CD14-positive monocyte (primary cell): ENCODE results near the gene OAS1. TPM values are rescaled to one million over a fixed set of nuclear protein-coding genes. Genes with fewer than 3 reads are reported as not detected.
A peak's percentile ranks its signal among the peaks of the same experiment; 100 is the strongest.

ENCODE experiments used
- DNase-seq, 3 donors: peaks; one replicate each; pipeline ENCODE4 v3.0.0-alpha.2; 2011 to 2022
- H2AFZ ChIP-seq: 2 replicates; pipeline ENCODE4 v1.6.0; 2012; ENCODE audit warnings: mild to moderate bottlenecking, low read depth, low read length, inconsistent platforms; ENCODE audit not compliant: insufficient read depth, poor library complexity, severe bottlenecking
- H3K27ac ChIP-seq, 2 donors: 1 replicate in 1 of 2; 2 replicates in 1 of 2; pipeline ENCODE4 v1.5.1; 2012 to 2013; ENCODE audit warnings: low read length in 2 of 2, control low read depth in 1 of 2, inconsistent platforms in 1 of 2, low read depth in 1 of 2, mild to moderate bottlenecking in 1 of 2
- H3K27me3 ChIP-seq, 2 donors: one replicate each; pipeline versions ENCODE4 v1.6.0 to v1.6.1; 2011 to 2013; ENCODE audit warnings: low read length in 2 of 2; ENCODE audit not compliant: control insufficient read depth in 2 of 2, insufficient read depth in 2 of 2
- H3K36me3 ChIP-seq, 2 donors: replicated peaks in 1 of 2; 1 replicate in 1 of 2; 2 replicates in 1 of 2; pipeline versions ENCODE4 v1.5.1 to v1.6.1; 2012 to 2013; ENCODE audit warnings: low read length in 2 of 2, control low read depth in 1 of 2, inconsistent platforms in 1 of 2, mild to moderate bottlenecking in 1 of 2; ENCODE audit not compliant: insufficient read depth in 2 of 2, control insufficient read depth in 1 of 2
- H3K4me1 ChIP-seq, 2 donors: 1 replicate in 1 of 2; 2 replicates in 1 of 2; pipeline versions ENCODE4 v1.5.1 to v1.6.1; 2012 to 2013; ENCODE audit warnings: low read length in 2 of 2, control low read depth in 1 of 2, inconsistent platforms in 1 of 2, mild to moderate bottlenecking in 1 of 2, moderate library complexity in 1 of 2; ENCODE audit not compliant: insufficient read depth in 2 of 2, control insufficient read depth in 1 of 2
- H3K4me2 ChIP-seq: replicated peaks from 2 replicates; pipeline ENCODE3; 2012; ENCODE audit warnings: low read length, moderate library complexity, mild to moderate bottlenecking; ENCODE audit not compliant: poor library complexity, severe bottlenecking; ENCODE audit errors: extremely low read depth
- H3K4me3 ChIP-seq, 3 experiments: fragments of 200-600 bp in 1 of 3; sonication (generic) in 1 of 3; replicated peaks in 1 of 3; 1 replicate in 2 of 3; 2 replicates in 1 of 3; pipeline ENCODE4 v1.5.1; 2011 to 2013; ENCODE audit warnings: low read length in 3 of 3, mild to moderate bottlenecking in 3 of 3, control low read depth in 2 of 3, low read depth in 2 of 3, inconsistent platforms in 1 of 3, moderate library complexity in 1 of 3
- H3K79me2 ChIP-seq: 2 replicates; pipeline ENCODE4 v1.6.0; 2012; ENCODE audit warnings: mild to moderate bottlenecking, control low read depth, inconsistent platforms, low read length, moderate library complexity; ENCODE audit not compliant: insufficient read depth
- H3K9ac ChIP-seq: 2 replicates; pipeline ENCODE4 v1.6.0; 2017; ENCODE audit warnings: low read length, mild to moderate bottlenecking; ENCODE audit not compliant: insufficient read depth, poor library complexity, severe bottlenecking
- H3K9me3 ChIP-seq, 2 donors: replicated peaks in 1 of 2; 1 replicate in 1 of 2; 2 replicates in 1 of 2; pipeline versions ENCODE4 v1.5.1 to v1.6.1; 2012 to 2013; ENCODE audit warnings: low read length in 2 of 2, control low read depth in 1 of 2; ENCODE audit not compliant: control insufficient read depth in 1 of 2, insufficient read depth in 1 of 2
- H4K20me1 ChIP-seq: 2 replicates; pipeline ENCODE4 v1.6.0; 2012; ENCODE audit warnings: mild to moderate bottlenecking, low read length, control low read depth, moderate library complexity; ENCODE audit not compliant: insufficient read depth
- H3K27ac Mint-ChIP-seq, 7 donors: one replicate each; pipeline ENCODE4 v1.8.0; 2020; ENCODE audit warnings: mild to moderate bottlenecking in 7 of 7, mixed read lengths in 7 of 7, moderate library complexity in 6 of 7, inconsistent platforms in 2 of 7
- H3K27me3 Mint-ChIP-seq, 3 donors: one replicate each; pipeline ENCODE4 v1.8.0; 2021 to 2022; ENCODE audit warnings: low read depth in 3 of 3, mild to moderate bottlenecking in 3 of 3, mixed read lengths in 3 of 3, moderate library complexity in 3 of 3, inconsistent platforms in 1 of 3
- H3K36me3 Mint-ChIP-seq, 2 donors: one replicate each; pipeline ENCODE4 v1.8.0; 2020; ENCODE audit warnings: mixed read lengths in 2 of 2, inconsistent platforms in 1 of 2, mild to moderate bottlenecking in 1 of 2
- H3K4me1 Mint-ChIP-seq: one replicate; pipeline ENCODE4 v1.8.0; 2020; ENCODE audit warnings: mild to moderate bottlenecking, mixed read lengths
- H3K4me3 Mint-ChIP-seq, 2 donors: one replicate each; pipeline ENCODE4 v1.8.0; 2020; ENCODE audit warnings: mild to moderate bottlenecking in 2 of 2, mixed read lengths in 2 of 2, moderate library complexity in 1 of 2
- H3K9me3 Mint-ChIP-seq, 7 donors: one replicate each; pipeline ENCODE4 v1.8.0; 2020 to 2022; ENCODE audit warnings: mixed read lengths in 7 of 7, mild to moderate bottlenecking in 6 of 7, moderate library complexity in 6 of 7, inconsistent platforms in 2 of 7
- CTCF ChIP-seq: fragments of 200-600 bp; IDR thresholded peaks from one replicate; pipeline ENCODE4 v1.8.0; 2022; ENCODE audit warnings: antibody characterized with exemption, mild to moderate bottlenecking
- WGBS: methylation state at CpG from one replicate; pipeline ENCODE4 v1.1.5; 2013; ENCODE audit warnings: missing lambda C conversion rate; ENCODE audit not compliant: insufficient coverage; 5-methylcytosine and 5-hydroxymethylcytosine counted together
- intact Hi-C, 2 donors: fragments of 100-400 bp; cut with micrococcal nuclease; formaldehyde crosslinking; loops; one replicate each; pipeline versions ENCODE4 v1.15.0 to v1.15.1; 2023
- polyA plus RNA-seq, 3 donors: library from polyadenylated mRNA; depleted of rRNA in 1 of 3; unstranded in 2 of 3; stranded (reverse) in 1 of 3; fragments of 300-500 nt in 2 of 3; fragments of >200 nt in 1 of 3; fragmentation: Illumina TruSeq in 2 of 3; gene quantifications; 1 replicate in 2 of 3; 2 replicates in 1 of 3; pipeline ENCODE4 v1.2.3, GENCODE V29; 2012 to 2021

Gene OAS1
- polyA plus RNA-seq, 3 donors = 111 to 237 (median 237) TPM

DNA sequence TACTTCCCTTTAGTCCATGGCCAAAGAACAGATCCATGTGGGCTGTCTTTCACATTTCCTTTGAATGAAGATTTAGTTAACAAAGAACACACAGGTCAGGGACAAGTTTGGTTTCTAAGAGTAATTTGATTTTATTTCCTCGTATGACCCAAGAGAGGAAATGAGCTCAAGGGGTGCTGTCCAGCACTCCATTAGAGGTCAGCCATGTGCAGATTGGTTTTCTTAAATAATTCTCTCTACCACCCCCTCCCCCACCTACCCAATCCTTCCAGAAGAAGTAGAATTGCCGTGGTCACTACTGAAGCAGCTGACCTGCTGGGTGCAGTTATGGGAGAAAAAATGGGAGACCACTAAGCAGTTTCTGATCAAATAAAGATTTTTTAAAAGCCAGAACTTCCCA lies 13.9 kb upstream of the OAS1 start:
- Histone ChIP-seq H3K79me2 (no peaks in the 10 kb centered on the region), H3K4me2 (peak overlapping the region; percentile 58), H4K20me1 (no peaks in the 10 kb centered on the region), H3K27ac (peak overlapping the region in 1 of 2 donors; percentile 63), H3K9me3 (no peaks in the 10 kb centered on the region), H2AFZ (no peak overlapping the region), H3K36me3 (no peaks in the 10 kb centered on the region), H3K4me3 (peak overlapping the region in 1 of 3 experiments; percentile 46), H3K27me3 (no peaks in the 10 kb centered on the region), H3K4me1 (peaks cover 38 to 45% of the 10 kb centered on the region in 2 donors), H3K9ac (no peak overlapping the region)
- peaks cover 6 to 14% of the 10 kb centered on the region in 2 donors for H3K36me3 Mint-ChIP-seq
- TF ChIP-seq CTCF = no peak
- H3K27me3 Mint-ChIP-seq = peaks cover 8 to 13% (median 8%) of the 10 kb centered on the region in 3 donors
- intact Hi-C loops = no loop called here
- H3K4me3 Mint-ChIP-seq = peak overlapping the region in 1 of 2 donors; percentile 65
- peaks cover 50% of the 10 kb centered on the region for H3K4me1 Mint-ChIP-seq
- no peaks in the 10 kb centered on the region for H3K9me3 Mint-ChIP-seq
- WGBS = no CpG with 5 or more reads among the region's 2 CpGs
- DNase-seq = peak in 2 of 3 donors; percentile 26 to 30
- peak overlapping the region; percentile 66 to 83 (median 78) for H3K27ac Mint-ChIP-seq

- H3K27me3 Mint-ChIP-seq = peaks cover 8 to 15% (median 11%) of the 10 kb centered on the region in 3 donors
- no peak for DNase-seq
- H3K27ac Mint-ChIP-seq = peak overlapping the region in 3 of 7 donors; percentile 33 to 80 (median 74)
- no peak overlapping the region for H3K4me2 ChIP-seq
- H3K4me3 ChIP-seq = no peak overlapping the region
- intact Hi-C loops = no loop called here
- peak overlapping the region in 1 of 2 donors; percentile 63 for H3K27ac ChIP-seq
- no peaks in the 10 kb centered on the region for H3K27me3 ChIP-seq
- H3K4me1 ChIP-seq = peaks cover 32 to 35% of the 10 kb centered on the region in 2 donors
- no peaks in the 10 kb centered on the region for H3K9me3 Mint-ChIP-seq
- no peak overlapping the region for H2AFZ ChIP-seq
- peaks cover 38% of the 10 kb centered on the region for H3K4me1 Mint-ChIP-seq
- no peaks in the 10 kb centered on the region for H4K20me1 ChIP-seq
- H3K9me3 ChIP-seq = no peaks in the 10 kb centered on the region
- TF ChIP-seq CTCF = no peak
- no peak overlapping the region for H3K9ac ChIP-seq
- no peaks in the 10 kb centered on the region for H3K79me2 ChIP-seq
- H3K36me3 Mint-ChIP-seq = peaks cover 6 to 12% of the 10 kb centered on the region in 2 donors
- no peaks in the 10 kb centered on the region for H3K36me3 ChIP-seq
- no peak overlapping the region for H3K4me3 Mint-ChIP-seq
Measured at GRCh38 chr12:112894128-112894527, 12.6 kb upstream of the OAS1 start.
